HepG2 (cell line): ENCODE data around the gene MOB4. TPM values are rescaled to one million over a fixed set of nuclear protein-coding genes. Genes with fewer than 3 reads are reported as not detected.

ENCODE experiments used
- BCL6 ChIP-seq: IDR thresholded peaks from 2 replicates; pipeline ENCODE4 v1.6.1; 2016; ENCODE audit warnings: missing genetic modification reagents, missing compliant biosample characterization
- BORCS8-MEF2B ChIP-seq: sonication (generic); formaldehyde crosslinking; IDR thresholded peaks from 2 replicates; pipeline ENCODE4 v1.8.0; 2022; ENCODE audit warnings: mild to moderate bottlenecking, missing genetic modification reagents
- BRD4 ChIP-seq: sonication (generic); formaldehyde crosslinking; IDR thresholded peaks from 2 replicates; pipeline ENCODE4 v1.4.0; 2020; ENCODE audit warnings: missing genetic modification reagents
- FIP1L1 ChIP-seq: fragments of 200-400 bp; formaldehyde crosslinking; IDR thresholded peaks from 2 replicates; pipeline ENCODE4 v1.6.1; 2018; ENCODE audit warnings: low read depth, mild to moderate bottlenecking, low read length, moderate library complexity, borderline replicate concordance; ENCODE audit not compliant: insufficient read depth
- FOXP1 ChIP-seq, 2 experiments: fragments of 450-650 bp in 1 of 2; IDR thresholded peaks; 2 replicates each; pipeline ENCODE4 v1.6.1; 2017 to 2018; ENCODE audit warnings: antibody characterized with exemption in 1 of 2
- HMG20A ChIP-seq: IDR thresholded peaks from 2 replicates; pipeline ENCODE4 v1.6.1; 2016; ENCODE audit warnings: borderline replicate concordance
- HMG20B ChIP-seq: conservative IDR thresholded peaks from 2 replicates; pipeline ENCODE4 v1.6.1; 2016; ENCODE audit warnings: missing genetic modification reagents, missing compliant biosample characterization
- HOMEZ ChIP-seq: IDR thresholded peaks from 2 replicates; pipeline ENCODE4 v1.6.1; 2016; ENCODE audit warnings: low read depth
- MYNN ChIP-seq: sonication (generic); formaldehyde crosslinking; IDR thresholded peaks from 2 replicates; pipeline ENCODE4 v1.4.0; 2020; ENCODE audit warnings: mild to moderate bottlenecking, low read depth, missing genetic modification reagents
- NFYB ChIP-seq: sonication (generic); formaldehyde crosslinking; IDR thresholded peaks from 2 replicates; pipeline ENCODE4 v1.4.0; 2020; ENCODE audit warnings: missing genetic modification reagents
- NONO ChIP-seq, 2 experiments: fragments of 450-650 bp in 1 of 2; sonication (generic) in 1 of 2; formaldehyde crosslinking in 1 of 2; IDR thresholded peaks in 1 of 2; conservative IDR thresholded peaks in 1 of 2; 2 replicates each; pipeline versions ENCODE4 v1.6.1 to v1.8.0; 2017 to 2022; ENCODE audit warnings: mild to moderate bottlenecking in 1 of 2, missing genetic modification reagents in 1 of 2, moderate library complexity in 1 of 2
- NR1H2 ChIP-seq: sonication (generic); formaldehyde crosslinking; IDR thresholded peaks from 2 replicates; pipeline ENCODE4 v1.8.1; 2022; ENCODE audit warnings: low read depth, missing genetic modification reagents, borderline replicate concordance
- NR2F6 ChIP-seq, 2 experiments: IDR thresholded peaks; 2 replicates each; pipeline ENCODE4 v1.6.1; 2016; ENCODE audit warnings: antibody characterized with exemption in 1 of 2, mild to moderate bottlenecking in 1 of 2
- PAX8 ChIP-seq: sonication (generic); formaldehyde crosslinking; IDR thresholded peaks from 2 replicates; pipeline ENCODE4 v1.8.0; 2022; ENCODE audit warnings: mild to moderate bottlenecking, missing genetic modification reagents, borderline replicate concordance
- SCMH1 ChIP-seq: sonication (generic); formaldehyde crosslinking; IDR thresholded peaks from 2 replicates; pipeline ENCODE4 v1.9.0; 2021; ENCODE audit warnings: missing genetic modification reagents, mild to moderate bottlenecking, borderline replicate concordance
- SYNCRIP ChIP-seq: fragments of 200-400 bp; formaldehyde crosslinking; IDR thresholded peaks from 2 replicates; pipeline ENCODE4 v1.6.1; 2018; ENCODE audit warnings: mild to moderate bottlenecking, low read depth, low read length; ENCODE audit not compliant: insufficient read depth
- TEAD2 ChIP-seq: sonication (generic); formaldehyde crosslinking; IDR thresholded peaks from 2 replicates; pipeline ENCODE4 v1.9.0; 2021; ENCODE audit warnings: missing genetic modification reagents
- ZBTB14 ChIP-seq: sonication (generic); formaldehyde crosslinking; IDR thresholded peaks from 2 replicates; pipeline ENCODE4 v1.4.0; 2020; ENCODE audit warnings: missing genetic modification reagents
- ZBTB26 ChIP-seq: IDR thresholded peaks from 2 replicates; pipeline ENCODE4 v1.6.1; 2016; ENCODE audit warnings: missing compliant biosample characterization, missing genetic modification reagents, borderline replicate concordance
- ZBTB3 ChIP-seq: sonication (generic); formaldehyde crosslinking; IDR thresholded peaks from 2 replicates; pipeline ENCODE4 v1.4.0; 2020; ENCODE audit warnings: low read depth, mild to moderate bottlenecking, moderate library complexity, missing genetic modification reagents, borderline replicate concordance
- ZGPAT ChIP-seq: IDR thresholded peaks from 2 replicates; pipeline ENCODE4 v1.6.1; 2016; ENCODE audit warnings: mild to moderate bottlenecking
- ZNF121 ChIP-seq: sonication (generic); formaldehyde crosslinking; IDR thresholded peaks from 2 replicates; pipeline ENCODE4 v1.5.0; 2020; ENCODE audit warnings: mild to moderate bottlenecking, missing genetic modification reagents
- ZNF350 ChIP-seq: sonication (generic); formaldehyde crosslinking; IDR thresholded peaks from 2 replicates; pipeline ENCODE4 v1.4.0; 2020; ENCODE audit warnings: mild to moderate bottlenecking, low read depth, missing genetic modification reagents, borderline replicate concordance
- ZNF431 ChIP-seq: sonication (generic); formaldehyde crosslinking; IDR thresholded peaks from 2 replicates; pipeline ENCODE4 v1.9.0; 2022; ENCODE audit warnings: missing genetic modification reagents, low read depth, mild to moderate bottlenecking, borderline replicate concordance
- ZNF550 ChIP-seq: sonication (generic); formaldehyde crosslinking; IDR thresholded peaks from 2 replicates; pipeline ENCODE4 v1.4.0; 2020; ENCODE audit warnings: mild to moderate bottlenecking, missing genetic modification reagents, borderline replicate concordance
- ZNF782 ChIP-seq: sonication (generic); formaldehyde crosslinking; IDR thresholded peaks from 2 replicates; pipeline ENCODE4 v1.4.0; 2020; ENCODE audit warnings: missing genetic modification reagents, mild to moderate bottlenecking, borderline replicate concordance
- ZNF790 ChIP-seq: sonication (generic); formaldehyde crosslinking; IDR thresholded peaks from 2 replicates; pipeline ENCODE4 v1.8.0; 2022; ENCODE audit warnings: missing genetic modification reagents, mild to moderate bottlenecking, borderline replicate concordance
- polyA plus RNA-seq, 8 experiments: library from polyadenylated mRNA; depleted of rRNA in 3 of 8; stranded (reverse) in 7 of 8; unstranded in 1 of 8; fragments of >200 nt; fragmentation: Illumina TruSeq in 4 of 8; extraction: Trizol in 4 of 8; gene quantifications; 2 replicates each; pipeline versions ENCODE4 v1.2.1 to v1.2.3, GENCODE V29; 2011 to 2016; ENCODE audit warnings: low read depth in 4 of 8, missing spikeins in 1 of 8, mixed read lengths in 1 of 8; ENCODE audit not compliant: insufficient read depth in 1 of 8
- total RNA-seq, 5 experiments: library from RNA; depleted of rRNA; stranded (reverse); fragments of >200 nt; fragmentation: Illumina TruSeq; extraction: Trizol; gene quantifications; 2 replicates each; pipeline ENCODE4 v1.2.3, GENCODE V29; 2016; ENCODE audit warnings: low read depth in 1 of 5

Gene MOB4
- total and polyA plus RNA-seq, 2 of the 13 experiments (the other 11 are each of a cell fraction or from before 2014, with no cell fraction given), result 35.7 to 38.6 TPM

GRCh38 chr2:197516393-197516761 lies 511 bp downstream of the MOB4 start (continued):
- TF ChIP-seq TEAD2 (CRISPR knock-in tag) (no peak), NR1H2 (CRISPR knock-in tag) (no peak), HOMEZ (CRISPR knock-in tag) (no peak), BORCS8-MEF2B (no peak), NFYB (no peak), FIP1L1 (no peak), FOXP1 (IDR thresholded peaks at IDR 0.05) (no peak), FOXP1 (CRISPR knock-in tag; IDR thresholded peaks at IDR 0.05) (no peak), SYNCRIP (no peak), ZBTB3 (CRISPR knock-in tag) (no peak; the same call in 1 of the 2 replicates), HMG20A (no peak), MYNN (CRISPR knock-in tag) (no peak), ZBTB14 (CRISPR knock-in tag) (no peak), BCL6 (no peak), NR2F6 (IDR thresholded peaks at IDR 0.05) (no peak), NR2F6 (CRISPR knock-in tag; IDR thresholded peaks at IDR 0.05) (no peak), SCMH1 (CRISPR knock-in tag) (no peak), ZGPAT (CRISPR knock-in tag) (no peak), ZNF550 (CRISPR knock-in tag) (no peak), ZNF782 (CRISPR knock-in tag) (peak; percentile 61; the same call in 1 of the 2 replicates), ZBTB26 (CRISPR knock-in tag) (no peak), ZNF431 (CRISPR knock-in tag) (no peak), ZNF790 (CRISPR knock-in tag) (no peak), ZNF121 (CRISPR knock-in tag) (no peak), BRD4 (no peak), NONO (IDR thresholded peaks at IDR 0.05) (no peak), NONO (CRISPR knock-in tag; conservative IDR thresholded peaks at IDR 0.05) (no peak), PAX8 (CRISPR knock-in tag) (no peak; the same call in 1 of the 2 replicates), HMG20B (CRISPR knock-in tag) (no peak), ZNF350 (CRISPR knock-in tag) (no peak)
